CD4-positive, alpha-beta T cell (primary cell): ENCODE measurements around the gene TFF1. TPM values are rescaled to one million over a fixed set of nuclear protein-coding genes. Genes with fewer than 3 reads are reported as not detected.

Experiments
- ATAC-seq: fragments of 200-7000 bp; cut with Tn5 transposase; one replicate; pipeline ENCODE4 v1.10.0; 2022; ENCODE audit warnings: mild to moderate bottlenecking; ENCODE audit not compliant: poor library complexity
- CTCF ChIA-PET: fragments of 350-600 bp; sonication (Branson Sonifier 250); formaldehyde crosslinking; loops from one replicate; lab custom pipeline; 2021; ENCODE audit warnings: antibody characterized with exemption, inconsistent platforms; lab: Charles Lee
- POLR2A ChIA-PET: fragments of 350-600 bp; sonication (Branson Sonifier 250); formaldehyde crosslinking; loops from one replicate; lab custom pipeline; 2021; ENCODE audit warnings: antibody characterized with exemption, inconsistent platforms; lab: Charles Lee
- DNase-seq, 14 experiments: peaks; one replicate each; pipeline ENCODE4 v3.0.0-alpha.2; 2013 to 2020; ENCODE audit warnings: mixed read lengths in 2 of 14
- H3K27ac ChIP-seq, 2 donors: one replicate each; pipeline versions ENCODE4 v1.5.1 to v1.7.0; 2013; ENCODE audit warnings: low read length in 2 of 2, low read depth in 1 of 2, mild to moderate bottlenecking in 1 of 2
- H3K27me3 ChIP-seq, 2 experiments: 1 replicate in 1 of 2; 2 replicates in 1 of 2; pipeline versions ENCODE4 v1.6.1 to v1.7.0; 2013; ENCODE audit warnings: low read length in 2 of 2, control low read depth in 1 of 2, mild to moderate bottlenecking in 1 of 2, moderate library complexity in 1 of 2; ENCODE audit not compliant: insufficient read depth in 2 of 2, control insufficient read depth in 1 of 2
- H3K36me3 ChIP-seq: one replicate; pipeline ENCODE4 v1.6.1; 2013; ENCODE audit warnings: low read length, control low read depth; ENCODE audit not compliant: insufficient read depth
- H3K4me1 ChIP-seq: one replicate; pipeline ENCODE4 v1.6.1; 2013; ENCODE audit warnings: low read length, control low read depth; ENCODE audit not compliant: insufficient read depth
- H3K4me3 ChIP-seq: one replicate; pipeline ENCODE4 v1.5.1; 2013; ENCODE audit warnings: mild to moderate bottlenecking, low read length, moderate library complexity
- H3K9me3 ChIP-seq, 2 experiments: 1 replicate in 1 of 2; 2 replicates in 1 of 2; pipeline versions ENCODE4 v1.6.1 to v1.7.0; 2013; ENCODE audit warnings: low read length in 2 of 2, mild to moderate bottlenecking in 2 of 2, control low read depth in 1 of 2, moderate library complexity in 1 of 2; ENCODE audit not compliant: control insufficient read depth in 1 of 2, insufficient read depth in 1 of 2
- H3K27ac Mint-ChIP-seq: one replicate; pipeline ENCODE4 v1.8.0; 2020; ENCODE audit warnings: mixed read lengths
- H3K27me3 Mint-ChIP-seq: one replicate; pipeline ENCODE4 v1.8.0; 2021; ENCODE audit warnings: mixed read lengths
- H3K36me3 Mint-ChIP-seq: one replicate; pipeline ENCODE4 v1.8.0; 2021; ENCODE audit warnings: low read depth, mixed read lengths
- H3K4me1 Mint-ChIP-seq: one replicate; pipeline ENCODE4 v1.8.0; 2021; ENCODE audit warnings: low read depth, mixed read lengths
- H3K4me3 Mint-ChIP-seq: one replicate; pipeline ENCODE4 v1.8.0; 2020; ENCODE audit warnings: mild to moderate bottlenecking, mixed read lengths
- H3K9me3 Mint-ChIP-seq: one replicate; pipeline ENCODE4 v1.8.0; 2020; ENCODE audit warnings: mixed read lengths
- intact Hi-C, 2 experiments: fragments of 100-400 bp; cut with DNase I in 1 of 2; cut with micrococcal nuclease in 1 of 2; formaldehyde crosslinking; loops; one replicate each; pipeline versions ENCODE4 v1.15.1 to v1.9.0; 2023 to 2025; cut with DNase I, micrococcal nuclease
- total RNA-seq, 174 experiments: library from RNA in 2 of 174; stranded (reverse) in 2 of 174; gene quantifications; one replicate each; pipeline ENCODE4 v1.2.3 and lab custom pipeline; 2021 to 2026
- TF ChIP-seq, protein P1 (sequence below): fragments of 200-600 bp; IDR thresholded peaks from one replicate; pipeline ENCODE4 v1.8.0; 2022; ENCODE audit warnings: antibody characterized with exemption, mild to moderate bottlenecking

The TFF1 gene
- total RNA-seq, 2 experiments from 2014 or later: not detected

DNA sequence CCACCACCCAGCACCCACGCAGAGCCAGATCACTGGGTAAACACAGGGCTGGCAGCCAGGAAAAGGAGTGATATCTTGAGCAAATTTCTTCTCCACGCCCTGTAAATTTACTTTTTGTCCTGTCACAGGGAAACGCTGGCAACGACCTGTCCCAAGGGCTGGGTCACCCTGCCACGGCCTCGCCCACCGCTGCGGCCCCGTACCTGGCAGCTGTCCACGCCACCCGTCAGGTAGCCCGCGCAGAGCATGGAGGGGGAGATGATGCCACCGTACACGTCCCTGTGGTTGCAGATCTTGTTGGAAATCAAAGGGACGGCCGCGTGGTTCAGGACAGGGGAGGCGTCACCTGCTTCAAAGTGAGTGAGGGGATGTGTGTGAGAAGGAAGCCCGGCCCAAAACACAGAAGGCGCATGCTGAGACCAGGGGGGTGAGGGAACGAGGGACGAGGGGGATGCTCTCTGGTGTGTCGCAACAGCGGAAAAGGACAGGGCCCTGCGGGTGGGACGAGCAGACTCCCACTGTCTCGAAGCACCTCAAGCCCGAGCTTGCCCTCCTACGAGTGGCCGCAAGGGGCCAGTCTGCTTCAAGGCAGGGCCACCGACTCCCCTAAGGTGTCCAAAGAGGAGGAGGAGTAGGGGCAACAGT is 10.1 kb upstream of the TFF1 start:
- no peaks in the 10 kb centered on the region for H3K27me3 ChIP-seq
- Mint-ChIP-seq H3K9me3 (peaks cover under 1% of the 10 kb centered on the region), H3K27ac (no peak overlapping the region), H3K27me3 (no peaks in the 10 kb centered on the region), H3K36me3 (no peaks in the 10 kb centered on the region), H3K4me3 (no peak overlapping the region), H3K4me1 (peaks cover 5% of the 10 kb centered on the region)
- ChIA-PET POLR2A (interaction anchor here (2.1 kb wide), 1 partner anchor 27 kb away, joined by 6 read pairs; the partner anchor contains the start of gene UBASH3A), CTCF (no interaction called here)
- TF ChIP-seq, protein P1, sequence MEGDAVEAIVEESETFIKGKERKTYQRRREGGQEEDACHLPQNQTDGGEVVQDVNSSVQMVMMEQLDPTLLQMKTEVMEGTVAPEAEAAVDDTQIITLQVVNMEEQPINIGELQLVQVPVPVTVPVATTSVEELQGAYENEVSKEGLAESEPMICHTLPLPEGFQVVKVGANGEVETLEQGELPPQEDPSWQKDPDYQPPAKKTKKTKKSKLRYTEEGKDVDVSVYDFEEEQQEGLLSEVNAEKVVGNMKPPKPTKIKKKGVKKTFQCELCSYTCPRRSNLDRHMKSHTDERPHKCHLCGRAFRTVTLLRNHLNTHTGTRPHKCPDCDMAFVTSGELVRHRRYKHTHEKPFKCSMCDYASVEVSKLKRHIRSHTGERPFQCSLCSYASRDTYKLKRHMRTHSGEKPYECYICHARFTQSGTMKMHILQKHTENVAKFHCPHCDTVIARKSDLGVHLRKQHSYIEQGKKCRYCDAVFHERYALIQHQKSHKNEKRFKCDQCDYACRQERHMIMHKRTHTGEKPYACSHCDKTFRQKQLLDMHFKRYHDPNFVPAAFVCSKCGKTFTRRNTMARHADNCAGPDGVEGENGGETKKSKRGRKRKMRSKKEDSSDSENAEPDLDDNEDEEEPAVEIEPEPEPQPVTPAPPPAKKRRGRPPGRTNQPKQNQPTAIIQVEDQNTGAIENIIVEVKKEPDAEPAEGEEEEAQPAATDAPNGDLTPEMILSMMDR: no peak
- H3K9me3 ChIP-seq: peaks cover 1 to 8% of the 10 kb centered on the region in 2 experiments
- intact Hi-C loops: loop anchor here in 1 of 2 experiments (10.0 kb wide), 1 partner anchor 48 kb away; no protein-coding TSS in a partner anchor
- no peak overlapping the region for H3K27ac ChIP-seq
- DNase-seq: peak in 1 of 14 experiments; percentile 74
- no peak for ATAC-seq
- no peak overlapping the region for H3K4me3 ChIP-seq
- H3K36me3 ChIP-seq: no peaks in the 10 kb centered on the region
- H3K4me1 ChIP-seq: peaks cover 6% of the 10 kb centered on the region

DNA sequence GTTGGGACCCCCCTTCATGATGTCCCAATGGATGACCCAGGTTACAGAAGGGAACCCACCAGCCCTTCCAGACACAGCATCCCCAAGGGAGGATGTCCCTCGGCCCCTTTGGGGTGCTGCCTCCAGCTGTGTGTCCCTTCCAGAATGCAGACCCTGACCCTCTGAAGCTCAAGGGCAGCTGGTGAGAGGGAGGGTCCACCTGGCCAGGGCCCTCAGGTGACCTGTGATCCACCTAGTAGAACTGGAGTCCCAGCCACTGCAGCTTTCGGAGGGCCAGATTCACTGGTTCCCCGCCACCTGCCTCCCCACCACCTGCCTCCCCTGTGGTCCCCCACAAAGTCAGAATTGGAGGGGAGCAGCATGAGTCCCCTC is 9.6 kb upstream of the TFF1 start:
- no peaks in the 10 kb centered on the region for H3K27me3 ChIP-seq
- H3K4me3 ChIP-seq: no peak overlapping the region
- no peaks in the 10 kb centered on the region for H3K36me3 ChIP-seq
- peaks cover 0 to 5% of the 10 kb centered on the region in 2 experiments for H3K9me3 ChIP-seq
- peaks cover 6% of the 10 kb centered on the region for H3K4me1 ChIP-seq
- TF ChIP-seq, protein P1: no peak
- Mint-ChIP-seq H3K27ac (no peak overlapping the region), H3K9me3 (no peaks in the 10 kb centered on the region), H3K36me3 (no peaks in the 10 kb centered on the region), H3K4me3 (no peak overlapping the region), H3K4me1 (peaks cover 5% of the 10 kb centered on the region), H3K27me3 (no peaks in the 10 kb centered on the region)
- no peak for ATAC-seq
- ChIA-PET POLR2A (interaction anchor here (2.1 kb wide), 1 partner anchor 27 kb away, joined by 6 read pairs; the partner anchor contains the start of gene UBASH3A), CTCF (no interaction called here)
- DNase-seq: no peak
- intact Hi-C loops: loop anchor here in 1 of 2 experiments (10.0 kb wide), 1 partner anchor 49 kb away; no protein-coding TSS in a partner anchor
- no peak overlapping the region for H3K27ac ChIP-seq

DNA sequence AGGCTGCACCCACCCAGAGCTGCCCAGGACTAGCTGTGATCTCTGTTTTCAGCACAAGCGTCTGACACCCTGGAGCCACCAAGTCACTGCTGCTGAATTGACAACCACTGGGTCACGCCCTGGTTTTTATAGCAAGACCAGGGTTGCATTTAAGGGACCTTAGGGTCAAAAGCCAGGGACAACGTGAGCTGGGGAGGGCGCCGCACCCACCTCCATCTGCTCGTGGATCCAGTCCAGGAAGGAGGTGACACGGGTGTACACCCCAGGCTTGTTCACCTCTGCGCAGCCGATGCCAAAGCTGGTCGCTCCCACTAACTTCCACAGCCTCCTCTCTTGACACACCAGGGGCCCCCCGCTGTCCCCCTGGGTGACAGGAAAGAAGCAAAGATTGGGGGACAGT is 9.2 kb upstream of the TFF1 start:
- no peak for DNase-seq
- H3K4me3 Mint-ChIP-seq: no peak overlapping the region
- Histone ChIP-seq H3K9me3 (peaks cover 0 to 3% of the 10 kb centered on the region in 2 experiments), H3K36me3 (no peaks in the 10 kb centered on the region), H3K4me1 (peaks cover 6% of the 10 kb centered on the region), H3K27me3 (no peaks in the 10 kb centered on the region), H3K4me3 (no peak overlapping the region), H3K27ac (no peak overlapping the region)
- ATAC-seq: no peak
- ChIA-PET POLR2A (interaction anchor here (2.1 kb wide), 1 partner anchor 28 kb away, joined by 6 read pairs; the partner anchor contains the start of gene UBASH3A), CTCF (interaction anchor here (0.5 kb wide), 1 partner anchor 75 kb away, joined by 3 read pairs; no protein-coding TSS in a partner anchor)
- no peak overlapping the region for H3K27ac Mint-ChIP-seq
- peaks cover 5% of the 10 kb centered on the region for H3K4me1 Mint-ChIP-seq
- no peaks in the 10 kb centered on the region for H3K9me3 Mint-ChIP-seq
- H3K36me3 Mint-ChIP-seq: no peaks in the 10 kb centered on the region
- intact Hi-C loops: loop anchor here in 1 of 2 experiments (10.0 kb wide), 1 partner anchor 49 kb away; no protein-coding TSS in a partner anchor
- no peaks in the 10 kb centered on the region for H3K27me3 Mint-ChIP-seq
- TF ChIP-seq, protein P1: no peak
